A204.1 (cell line): Measurements from ENCODE around the gene TDRD10.
"Not testable (repeated sequence)": the region's sequence is repeated elsewhere in the genome, so short reads cannot be mapped to it uniquely, and the experiment has no call there.

ENCODE experiments used
- FAIRE-seq: peaks from 2 replicates; lab custom pipeline; 2012; peaks lifted over from hg19 to GRCh38; lab: Jason Lieb, UNC

The TDRD10 gene

GRCh38 chr1:154517661-154518060, 15.6 kb downstream of the TDRD10 start:
- FAIRE-seq: no peak

- no peak for FAIRE-seq
These were observed 17.6 kb downstream of the TDRD10 start for GRCh38 chr1:154519591-154519991.

- no peak for FAIRE-seq
These were observed 18.3 kb downstream of the TDRD10 start for GRCh38 chr1:154520333-154520732.

GRCh38 chr1:154521695-154522094, 19.7 kb downstream of the TDRD10 start:
- FAIRE-seq: no peak

- no peak for FAIRE-seq
These were observed 22.9 kb downstream of the TDRD10 start for GRCh38 chr1:154524881-154525280.

- no peak for FAIRE-seq
These were observed 25.2 kb downstream of the TDRD10 start for GRCh38 chr1:154527192-154527591.

- FAIRE-seq: no peak
These were observed 27.3 kb downstream of the TDRD10 start for GRCh38 chr1:154529308-154529707.

GRCh38 chr1:154531950-154532349, 29.9 kb downstream of the TDRD10 start:
- FAIRE-seq: not testable (repeated sequence)

GRCh38 chr1:154533952-154534844, 32.2 kb downstream of the TDRD10 start:
- FAIRE-seq: no peak

GRCh38 chr1:154536570-154536969, 34.6 kb downstream of the TDRD10 start:
- no peak for FAIRE-seq

GRCh38 chr1:154539486-154540483, 37.8 kb downstream of the TDRD10 start:
- FAIRE-seq: no peak

GRCh38 chr1:154541231-154541630, 39.2 kb downstream of the TDRD10 start:
- no peak for FAIRE-seq

- FAIRE-seq: peak; percentile 89
These were observed 44.4 kb downstream of the TDRD10 start for GRCh38 chr1:154546264-154547063.

- FAIRE-seq: no peak
These were observed 45.2 kb downstream of the TDRD10 start for GRCh38 chr1:154547105-154547732.

- no peak for FAIRE-seq
These were observed 46.0 kb downstream of the TDRD10 start for GRCh38 chr1:154548028-154548427.

- no peak for FAIRE-seq
These were observed 47.3 kb downstream of the TDRD10 start for GRCh38 chr1:154549202-154549770.

- FAIRE-seq: no peak
These were observed 48.1 kb downstream of the TDRD10 start for GRCh38 chr1:154550070-154550469.

- FAIRE-seq: no peak
These were observed 48.6 kb downstream of the TDRD10 start for GRCh38 chr1:154550657-154551056.

GRCh38 chr1:154551474-154551873, 49.5 kb downstream of the TDRD10 start:
- FAIRE-seq: no peak

GRCh38 chr1:154552036-154552435, 50.0 kb downstream of the TDRD10 start:
- FAIRE-seq: no peak
